Coronary artery (tissue), 2 donors: ENCODE results near the gene B4GALT1.
"Not testable (repeated sequence)": the region's sequence is repeated elsewhere in the genome, so short reads cannot be mapped to it uniquely, and the experiment has no call there.

Experiments used
- DNase-seq: peaks from one replicate; pipeline ENCODE4 v3.0.0-alpha.2; 2017; ENCODE audit warnings: low spot score
- H3K27ac ChIP-seq, 2 donors: fragments of 200-600 bp; sonication (generic); one replicate each; pipeline ENCODE4 v1.5.1; 2016 to 2019
- H3K4me3 ChIP-seq: fragments of 200-600 bp; sonication (generic); 2 replicates; pipeline ENCODE4 v1.5.1; 2016; ENCODE audit warnings: mild to moderate bottlenecking, moderate library complexity
- CTCF ChIP-seq: fragments of 200-600 bp; sonication (generic); IDR thresholded peaks from one replicate; pipeline ENCODE4 v1.5.1; 2019; ENCODE audit warnings: antibody characterized with exemption

Gene B4GALT1

GRCh38 chr9:33099754-33100153 lies 67.4 kb downstream of the B4GALT1 start:
- DNase-seq: no peak
- no peak for TF ChIP-seq CTCF
- H3K4me3 ChIP-seq: no peak overlapping the region
- H3K27ac ChIP-seq: no peak overlapping the region

GRCh38 chr9:33097192-33097591 lies 69.9 kb downstream of the B4GALT1 start:
- no peak for DNase-seq
- H3K4me3 ChIP-seq: no peak overlapping the region
- TF ChIP-seq CTCF: no peak

GRCh38 chr9:33092634-33093033 lies 74.5 kb downstream of the B4GALT1 start:
- Histone ChIP-seq H3K27ac (no peak overlapping the region), H3K4me3 (no peak overlapping the region)
- no peak for TF ChIP-seq CTCF
- DNase-seq: no peak

More at GRCh38 chr9:33097192-33097591, 69.9 kb downstream of the B4GALT1 start:
- H3K27ac ChIP-seq: no peak overlapping the region

- not testable (repeated sequence) for H3K27ac ChIP-seq, DNase-seq, H3K4me3 ChIP-seq
These were observed 81.5 kb downstream of the B4GALT1 start for GRCh38 chr9:33085672-33086071.

GRCh38 chr9:33082538-33083326 lies 84.4 kb downstream of the B4GALT1 start:
- TF ChIP-seq CTCF: no peak
- Histone ChIP-seq H3K27ac (peak overlapping the region; percentile 9 to 20), H3K4me3 (no peak overlapping the region)
- DNase-seq: no peak

- Histone ChIP-seq H3K27ac (peak overlapping the region in 1 of 2 donors; percentile 20), H3K4me3 (no peak overlapping the region)
- no peak for TF ChIP-seq CTCF
- no peak for DNase-seq
These were observed 85.0 kb downstream of the B4GALT1 start for GRCh38 chr9:33082128-33082527.

GRCh38 chr9:33081128-33081851 lies 85.8 kb downstream of the B4GALT1 start:
- DNase-seq: no peak
- Histone ChIP-seq H3K4me3 (no peak overlapping the region), H3K27ac (peak overlapping the region in 1 of 2 donors; percentile 30)
- TF ChIP-seq CTCF: peak; percentile 48
